ENCODE measurements around the gene RAB6B.

DNA sequence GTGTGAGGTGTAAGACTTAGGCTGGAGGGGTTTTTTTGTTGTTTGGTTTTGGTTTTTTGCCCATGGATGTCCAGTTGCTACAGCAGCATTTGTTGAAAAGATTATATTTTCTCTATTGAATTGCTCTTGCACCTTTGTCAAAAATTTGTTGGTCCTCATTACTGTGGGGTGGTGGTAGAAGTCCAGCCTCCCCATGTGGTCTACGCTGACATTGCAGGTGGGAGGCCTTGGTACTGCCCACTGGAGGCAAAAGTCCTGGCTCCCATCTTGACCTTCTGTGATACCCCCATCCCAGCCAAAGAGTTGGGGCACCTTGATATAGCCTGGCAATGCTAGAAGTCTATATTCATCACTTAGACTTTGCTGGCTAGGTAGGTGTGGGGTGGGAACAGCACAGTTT is 5.4 kb upstream of the RAB6B start:
- TF ChIP-seq, protein P1, sequence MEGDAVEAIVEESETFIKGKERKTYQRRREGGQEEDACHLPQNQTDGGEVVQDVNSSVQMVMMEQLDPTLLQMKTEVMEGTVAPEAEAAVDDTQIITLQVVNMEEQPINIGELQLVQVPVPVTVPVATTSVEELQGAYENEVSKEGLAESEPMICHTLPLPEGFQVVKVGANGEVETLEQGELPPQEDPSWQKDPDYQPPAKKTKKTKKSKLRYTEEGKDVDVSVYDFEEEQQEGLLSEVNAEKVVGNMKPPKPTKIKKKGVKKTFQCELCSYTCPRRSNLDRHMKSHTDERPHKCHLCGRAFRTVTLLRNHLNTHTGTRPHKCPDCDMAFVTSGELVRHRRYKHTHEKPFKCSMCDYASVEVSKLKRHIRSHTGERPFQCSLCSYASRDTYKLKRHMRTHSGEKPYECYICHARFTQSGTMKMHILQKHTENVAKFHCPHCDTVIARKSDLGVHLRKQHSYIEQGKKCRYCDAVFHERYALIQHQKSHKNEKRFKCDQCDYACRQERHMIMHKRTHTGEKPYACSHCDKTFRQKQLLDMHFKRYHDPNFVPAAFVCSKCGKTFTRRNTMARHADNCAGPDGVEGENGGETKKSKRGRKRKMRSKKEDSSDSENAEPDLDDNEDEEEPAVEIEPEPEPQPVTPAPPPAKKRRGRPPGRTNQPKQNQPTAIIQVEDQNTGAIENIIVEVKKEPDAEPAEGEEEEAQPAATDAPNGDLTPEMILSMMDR (IDR thresholded peaks at IDR 0.05 in 2 of 3, conservative IDR thresholded peaks at IDR 0.05 in 1 of 3; ENCODE audit: borderline replicate concordance in 1 of 3, insufficient read depth in 1 of 3, low read depth in 2 of 3, low read length in 2 of 3), result peak; percentile 9 to 56 (median 52); a peak in 5 of 6 replicates
- TF ChIP-seq, protein P2, sequence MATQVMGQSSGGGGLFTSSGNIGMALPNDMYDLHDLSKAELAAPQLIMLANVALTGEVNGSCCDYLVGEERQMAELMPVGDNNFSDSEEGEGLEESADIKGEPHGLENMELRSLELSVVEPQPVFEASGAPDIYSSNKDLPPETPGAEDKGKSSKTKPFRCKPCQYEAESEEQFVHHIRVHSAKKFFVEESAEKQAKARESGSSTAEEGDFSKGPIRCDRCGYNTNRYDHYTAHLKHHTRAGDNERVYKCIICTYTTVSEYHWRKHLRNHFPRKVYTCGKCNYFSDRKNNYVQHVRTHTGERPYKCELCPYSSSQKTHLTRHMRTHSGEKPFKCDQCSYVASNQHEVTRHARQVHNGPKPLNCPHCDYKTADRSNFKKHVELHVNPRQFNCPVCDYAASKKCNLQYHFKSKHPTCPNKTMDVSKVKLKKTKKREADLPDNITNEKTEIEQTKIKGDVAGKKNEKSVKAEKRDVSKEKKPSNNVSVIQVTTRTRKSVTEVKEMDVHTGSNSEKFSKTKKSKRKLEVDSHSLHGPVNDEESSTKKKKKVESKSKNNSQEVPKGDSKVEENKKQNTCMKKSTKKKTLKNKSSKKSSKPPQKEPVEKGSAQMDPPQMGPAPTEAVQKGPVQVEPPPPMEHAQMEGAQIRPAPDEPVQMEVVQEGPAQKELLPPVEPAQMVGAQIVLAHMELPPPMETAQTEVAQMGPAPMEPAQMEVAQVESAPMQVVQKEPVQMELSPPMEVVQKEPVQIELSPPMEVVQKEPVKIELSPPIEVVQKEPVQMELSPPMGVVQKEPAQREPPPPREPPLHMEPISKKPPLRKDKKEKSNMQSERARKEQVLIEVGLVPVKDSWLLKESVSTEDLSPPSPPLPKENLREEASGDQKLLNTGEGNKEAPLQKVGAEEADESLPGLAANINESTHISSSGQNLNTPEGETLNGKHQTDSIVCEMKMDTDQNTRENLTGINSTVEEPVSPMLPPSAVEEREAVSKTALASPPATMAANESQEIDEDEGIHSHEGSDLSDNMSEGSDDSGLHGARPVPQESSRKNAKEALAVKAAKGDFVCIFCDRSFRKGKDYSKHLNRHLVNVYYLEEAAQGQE (IDR thresholded peaks at IDR 0.05; ENCODE audit: low read depth), result no peak
- TF ChIP-seq POLR2AphosphoS5 (IDR thresholded peaks at IDR 0.05; ENCODE audit: low read depth, low read length) (no peak), POLR2A (IDR thresholded peaks at IDR 0.05; ENCODE audit: borderline replicate concordance, extremely low read depth, insufficient read depth, insufficient read length) (no peak), EZH2phosphoT487 (IDR thresholded peaks at IDR 0.05; ENCODE audit: borderline replicate concordance) (no peak), EZH2 (IDR thresholded peaks at IDR 0.05) (no peak), YY1 (IDR thresholded peaks at IDR 0.05; ENCODE audit: extremely low read depth, insufficient replicate concordance, low read depth, low read length) (no peak), SRF (IDR thresholded peaks at IDR 0.05; ENCODE audit: low read depth) (no peak), JUND (IDR thresholded peaks at IDR 0.05) (no peak), CBX3 (IDR thresholded peaks at IDR 0.05; ENCODE audit: low read depth) (no peak), SP1 (IDR thresholded peaks at IDR 0.05; ENCODE audit: low read depth) (no peak), CEBPB (IDR thresholded peaks at IDR 0.05; ENCODE audit: low read depth) (no peak)
- TF ChIP-seq, protein P3, sequence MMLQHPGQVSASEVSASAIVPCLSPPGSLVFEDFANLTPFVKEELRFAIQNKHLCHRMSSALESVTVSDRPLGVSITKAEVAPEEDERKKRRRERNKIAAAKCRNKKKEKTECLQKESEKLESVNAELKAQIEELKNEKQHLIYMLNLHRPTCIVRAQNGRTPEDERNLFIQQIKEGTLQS (IDR thresholded peaks at IDR 0.05), result no peak
- TF ChIP-seq, protein P4, sequence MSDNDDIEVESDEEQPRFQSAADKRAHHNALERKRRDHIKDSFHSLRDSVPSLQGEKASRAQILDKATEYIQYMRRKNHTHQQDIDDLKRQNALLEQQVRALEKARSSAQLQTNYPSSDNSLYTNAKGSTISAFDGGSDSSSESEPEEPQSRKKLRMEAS (IDR thresholded peaks at IDR 0.05), result no peak

Data from HCT116 (cell line).